CD8-positive, alpha-beta memory T cell (primary cell): ENCODE measurements around the gene EMP2. TPM values are rescaled to one million over a fixed set of nuclear protein-coding genes. Genes with fewer than 3 reads are reported as not detected.

Experiments used
- CTCF ChIA-PET: fragments of 350-600 bp; sonication (Branson Sonifier 250); formaldehyde crosslinking; loops from one replicate; lab custom pipeline; 2021; ENCODE audit warnings: antibody characterized with exemption; lab: Charles Lee
- POLR2A ChIA-PET: fragments of 350-600 bp; sonication (Branson Sonifier 250); formaldehyde crosslinking; loops from one replicate; lab custom pipeline; 2021; ENCODE audit warnings: antibody characterized with exemption; lab: Charles Lee
- DNase-seq, 5 donors: peaks; one replicate each; pipeline versions ENCODE4 v3.0.0 to v3.0.0-alpha.2; 2020 to 2022; ENCODE audit warnings: mixed read lengths in 1 of 5
- H3K27ac ChIP-seq: one replicate; pipeline ENCODE4 v1.7.0; 2013; ENCODE audit warnings: low read depth, mild to moderate bottlenecking, low read length, moderate library complexity
- H3K27me3 ChIP-seq: 2 replicates; pipeline ENCODE4 v1.7.0; 2013; ENCODE audit warnings: low read length, mild to moderate bottlenecking; ENCODE audit not compliant: insufficient read depth, poor library complexity, severe bottlenecking
- H3K36me3 ChIP-seq: 2 replicates; pipeline ENCODE4 v1.7.0; 2013; ENCODE audit warnings: mild to moderate bottlenecking, low read length, moderate library complexity; ENCODE audit not compliant: insufficient read depth
- H3K4me1 ChIP-seq: 2 replicates; pipeline ENCODE4 v1.7.0; 2013; ENCODE audit warnings: mild to moderate bottlenecking, low read length, moderate library complexity; ENCODE audit not compliant: insufficient read depth
- H3K4me3 ChIP-seq: 2 replicates; pipeline ENCODE4 v1.7.0; 2013; ENCODE audit warnings: mild to moderate bottlenecking, low read length
- H3K9me3 ChIP-seq: 2 replicates; pipeline ENCODE4 v1.7.0; 2013; ENCODE audit warnings: mild to moderate bottlenecking, low read length
- H3K27ac Mint-ChIP-seq, 8 donors: one replicate each; pipeline ENCODE4 v1.8.0; 2020 to 2021; ENCODE audit warnings: mixed read lengths in 8 of 8, mild to moderate bottlenecking in 6 of 8, inconsistent platforms in 3 of 8, moderate library complexity in 3 of 8
- H3K27me3 Mint-ChIP-seq, 2 donors: one replicate each; pipeline ENCODE4 v1.8.0; 2020 to 2021; ENCODE audit warnings: mixed read lengths in 2 of 2, mild to moderate bottlenecking in 1 of 2, moderate library complexity in 1 of 2
- H3K36me3 Mint-ChIP-seq, 3 donors: one replicate each; pipeline ENCODE4 v1.8.0; 2020 to 2021; ENCODE audit warnings: mixed read lengths in 3 of 3, inconsistent platforms in 1 of 3, mild to moderate bottlenecking in 1 of 3
- H3K4me1 Mint-ChIP-seq, 3 donors: one replicate each; pipeline ENCODE4 v1.8.0; 2020 to 2021; ENCODE audit warnings: mixed read lengths in 3 of 3, inconsistent platforms in 1 of 3, mild to moderate bottlenecking in 1 of 3
- H3K4me3 Mint-ChIP-seq, 7 donors: one replicate each; pipeline ENCODE4 v1.8.0; 2020 to 2021; ENCODE audit warnings: mixed read lengths in 7 of 7, mild to moderate bottlenecking in 6 of 7, moderate library complexity in 4 of 7, inconsistent platforms in 2 of 7
- H3K9me3 Mint-ChIP-seq, 5 donors: one replicate each; pipeline ENCODE4 v1.8.0; 2020 to 2022; ENCODE audit warnings: mixed read lengths in 5 of 5, mild to moderate bottlenecking in 3 of 5, moderate library complexity in 2 of 5, inconsistent platforms in 1 of 5
- polyA plus RNA-seq: library from polyadenylated mRNA; unstranded; fragments of 300-500 nt; fragmentation: Illumina TruSeq; gene quantifications from one replicate; pipeline ENCODE4 v1.2.3, GENCODE V29; 2021
- total RNA-seq, 2 experiments: library from RNA; stranded (reverse); gene quantifications; one replicate each; pipeline ENCODE4 v1.2.3, GENCODE V29; 2021

Gene EMP2
- total and polyA plus RNA-seq, 3 experiments from 2014 or later: not detected

DNA sequence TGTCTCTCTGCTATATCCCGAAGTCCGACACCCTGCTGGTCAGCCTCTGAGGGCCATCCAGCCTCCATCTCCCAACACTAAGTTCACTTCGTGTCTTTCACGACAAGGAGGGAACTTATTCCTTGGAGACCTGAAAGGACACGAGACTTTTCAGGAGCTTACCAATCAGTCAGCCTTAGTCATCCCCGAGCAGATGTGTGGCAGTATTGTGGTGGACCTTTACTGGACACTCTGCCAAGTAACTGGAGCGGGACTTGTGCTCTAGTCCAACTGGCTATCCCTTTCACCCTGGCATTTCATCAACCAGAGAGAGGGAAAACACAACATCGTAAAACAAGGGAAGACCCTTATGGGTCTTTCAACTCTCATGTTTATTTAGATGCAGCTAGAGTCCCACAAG, 87.1 kb downstream of the EMP2 start:
- H3K4me1 Mint-ChIP-seq: no peaks in the 10 kb centered on the region
- DNase-seq: no peak
- H3K9me3 Mint-ChIP-seq: peaks cover 12 to 31% (median 19%) of the 10 kb centered on the region in 5 donors
- Histone ChIP-seq H3K4me3 (no peak overlapping the region), H3K9me3 (no peaks in the 10 kb centered on the region), H3K27ac (no peak overlapping the region), H3K27me3 (no peaks in the 10 kb centered on the region), H3K36me3 (no peaks in the 10 kb centered on the region), H3K4me1 (no peaks in the 10 kb centered on the region)
- H3K4me3 Mint-ChIP-seq: no peak overlapping the region
- H3K27me3 Mint-ChIP-seq: peaks cover 0 to 4% of the 10 kb centered on the region in 2 donors
- CTCF ChIA-PET: interaction anchor here (0.8 to 1.1 kb wide), 2 partner anchors 8 to 16 kb away, joined by 3 read pairs; no protein-coding TSS in a partner anchor
- POLR2A ChIA-PET: no interaction called here
- H3K27ac Mint-ChIP-seq: no peak overlapping the region
- H3K36me3 Mint-ChIP-seq: peaks cover 0 to 32% (median 0%) of the 10 kb centered on the region in 3 donors

DNA sequence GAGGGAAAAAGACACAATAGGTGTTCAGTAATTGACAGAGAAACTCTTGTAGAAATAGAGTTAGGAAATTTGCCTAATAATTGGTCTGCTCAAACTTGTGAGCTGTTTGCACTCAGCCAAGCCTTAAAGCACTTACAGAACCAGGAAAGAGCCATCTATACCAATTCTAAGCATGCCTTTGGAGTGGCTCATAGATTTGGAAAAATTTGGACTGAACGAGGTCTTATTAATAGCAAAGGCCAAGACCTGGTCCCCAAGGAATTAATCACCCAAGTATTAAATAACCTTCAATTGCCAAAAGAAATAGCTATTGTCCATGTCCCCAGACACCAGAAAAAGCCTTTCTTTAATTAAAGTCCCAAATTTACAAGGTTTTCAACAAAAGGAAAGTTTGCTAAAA, 90.3 kb downstream of the EMP2 start:
- Histone ChIP-seq H3K36me3 (no peaks in the 10 kb centered on the region), H3K4me3 (no peak overlapping the region), H3K27ac (no peak overlapping the region), H3K4me1 (no peaks in the 10 kb centered on the region), H3K27me3 (no peaks in the 10 kb centered on the region), H3K9me3 (peaks cover 13% of the 10 kb centered on the region)
- DNase-seq: no peak
- no peak overlapping the region for H3K27ac Mint-ChIP-seq
- peaks cover 13 to 40% (median 23%) of the 10 kb centered on the region in 5 donors for H3K9me3 Mint-ChIP-seq
- H3K36me3 Mint-ChIP-seq: peaks cover 0 to 27% (median 0%) of the 10 kb centered on the region in 3 donors
- H3K27me3 Mint-ChIP-seq: no peaks in the 10 kb centered on the region
- no peak overlapping the region for H3K4me3 Mint-ChIP-seq
- ChIA-PET CTCF (no interaction called here), POLR2A (no interaction called here)
- H3K4me1 Mint-ChIP-seq: no peaks in the 10 kb centered on the region

DNA sequence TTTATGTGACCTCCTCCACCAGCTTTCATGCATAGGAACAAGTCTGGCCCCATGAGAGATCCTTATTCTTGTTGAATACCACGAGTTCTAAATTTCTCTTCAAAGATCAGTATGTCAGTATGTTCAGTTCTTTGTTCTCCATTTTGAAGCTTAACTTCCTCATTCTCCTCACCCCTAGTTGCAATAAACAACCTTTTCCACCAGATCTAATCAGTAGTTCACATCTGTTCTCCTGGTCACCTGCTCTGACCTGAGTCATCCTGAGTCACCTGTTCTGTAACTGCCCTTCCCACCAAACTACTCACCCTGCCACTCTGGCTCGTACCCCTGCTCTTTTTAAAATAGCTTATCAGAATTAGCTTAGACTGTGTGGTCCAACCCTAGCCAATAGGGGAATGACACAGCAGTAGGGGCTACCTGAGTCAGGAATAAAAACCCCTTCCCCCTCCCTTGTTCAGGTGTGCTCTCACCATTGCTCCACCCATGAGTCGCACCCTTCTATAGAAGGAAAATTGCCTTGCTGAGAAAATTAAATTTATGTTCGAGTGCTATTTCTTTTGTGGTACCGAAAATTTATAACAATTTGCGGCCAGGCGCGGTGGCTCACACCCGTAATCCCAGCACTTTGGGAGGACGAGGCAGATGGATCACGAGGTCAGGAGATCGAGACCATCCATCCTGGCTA, 94.6 kb downstream of the EMP2 start:
- DNase-seq: no peak
- ChIA-PET CTCF (interaction anchor here (0.9 to 1.4 kb wide), 2 partner anchors 8 to 18 kb away, joined by 3 read pairs; no protein-coding TSS in a partner anchor), POLR2A (interaction anchor here (1.0 kb wide), 1 partner anchor 12 kb away, joined by 3 read pairs; no protein-coding TSS in a partner anchor)
- H3K4me3 Mint-ChIP-seq: no peak overlapping the region
- peaks cover 13% of the 10 kb centered on the region for H3K9me3 ChIP-seq
- peaks cover 17 to 39% (median 23%) of the 10 kb centered on the region in 3 donors for H3K36me3 Mint-ChIP-seq
- H3K27me3 Mint-ChIP-seq: no peaks in the 10 kb centered on the region
- H3K27ac Mint-ChIP-seq: no peak overlapping the region
- H3K4me1 Mint-ChIP-seq: no peaks in the 10 kb centered on the region
- peak overlapping the region; percentile 39 for H3K27ac ChIP-seq
- H3K27me3 ChIP-seq: no peaks in the 10 kb centered on the region
- H3K4me3 ChIP-seq: no peak overlapping the region
- H3K9me3 Mint-ChIP-seq: peaks cover 6 to 57% (median 36%) of the 10 kb centered on the region in 5 donors
- H3K4me1 ChIP-seq: no peaks in the 10 kb centered on the region
- H3K36me3 ChIP-seq: no peaks in the 10 kb centered on the region

DNA sequence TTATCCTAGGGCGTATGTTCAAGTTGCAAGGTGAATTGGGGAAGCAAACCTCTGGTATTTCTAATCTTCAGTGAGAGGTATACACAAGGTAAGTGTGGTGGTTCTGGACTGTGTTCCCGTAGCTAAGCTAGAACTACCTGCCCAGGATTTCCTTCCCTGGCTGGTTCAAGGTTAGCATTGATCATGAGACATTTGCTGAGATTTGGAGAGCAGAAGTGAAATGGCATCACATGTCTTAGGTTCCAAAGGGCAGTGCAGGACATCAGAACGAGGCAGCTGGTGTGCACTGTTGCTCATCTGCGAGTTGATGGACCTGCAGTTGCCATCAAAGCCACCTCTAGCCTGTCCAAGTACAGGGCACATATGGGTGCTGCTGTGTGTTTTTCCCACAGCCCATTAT, 95.2 kb downstream of the EMP2 start:
- H3K4me1 ChIP-seq: no peaks in the 10 kb centered on the region
- H3K27ac Mint-ChIP-seq: no peak overlapping the region
- H3K27ac ChIP-seq: peak overlapping the region; percentile 7
- no peaks in the 10 kb centered on the region for H3K36me3 ChIP-seq
- no peaks in the 10 kb centered on the region for H3K27me3 ChIP-seq
- POLR2A ChIA-PET: interaction anchor here (1.0 kb wide), 1 partner anchor 12 kb away, joined by 3 read pairs; no protein-coding TSS in a partner anchor
- H3K27me3 Mint-ChIP-seq: no peaks in the 10 kb centered on the region
- H3K4me3 Mint-ChIP-seq: no peak overlapping the region
- H3K4me3 ChIP-seq: no peak overlapping the region
- H3K4me1 Mint-ChIP-seq: peaks cover 0 to 2% (median 0%) of the 10 kb centered on the region in 3 donors
- peaks cover 6 to 63% (median 39%) of the 10 kb centered on the region in 5 donors for H3K9me3 Mint-ChIP-seq
- CTCF ChIA-PET: interaction anchor here (0.5 to 1.4 kb wide), 3 partner anchors 8 to 19 kb away, joined by 3 read pairs; no protein-coding TSS in a partner anchor
- peaks cover 13% of the 10 kb centered on the region for H3K9me3 ChIP-seq
- peaks cover 20 to 43% (median 30%) of the 10 kb centered on the region in 3 donors for H3K36me3 Mint-ChIP-seq
- no peak for DNase-seq

DNA sequence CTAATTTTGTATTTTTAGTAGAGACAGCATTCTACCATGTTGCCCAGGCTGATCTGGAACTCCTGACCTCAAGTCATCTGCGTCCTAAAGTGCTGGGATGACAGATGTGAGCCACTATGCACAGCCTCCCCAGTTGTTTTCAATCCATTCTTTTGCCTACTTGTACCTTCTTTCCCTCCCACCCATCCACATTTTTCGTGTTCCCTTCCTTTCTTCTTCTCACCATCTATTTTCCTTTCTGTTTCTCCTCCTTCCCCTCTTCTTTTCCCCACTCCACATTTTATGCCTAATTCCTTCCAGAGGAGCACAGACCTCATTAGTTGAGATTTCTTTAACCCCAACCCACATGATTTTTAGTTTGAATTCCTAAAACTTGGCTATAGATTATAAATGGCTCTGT, 100.2 kb downstream of the EMP2 start:
- H3K4me1 ChIP-seq: no peaks in the 10 kb centered on the region
- H3K4me1 Mint-ChIP-seq: peaks cover 0 to 2% (median 0%) of the 10 kb centered on the region in 3 donors
- peaks cover 6 to 65% (median 38%) of the 10 kb centered on the region in 5 donors for H3K9me3 Mint-ChIP-seq
- ChIA-PET POLR2A (no interaction called here), CTCF (no interaction called here)
- no peaks in the 10 kb centered on the region for H3K36me3 ChIP-seq
- no peaks in the 10 kb centered on the region for H3K9me3 ChIP-seq
- no peak overlapping the region for H3K4me3 Mint-ChIP-seq
- no peak overlapping the region for H3K27ac ChIP-seq
- peak overlapping the region in 1 of 8 donors; percentile 40 for H3K27ac Mint-ChIP-seq
- peaks cover 32 to 62% (median 47%) of the 10 kb centered on the region in 3 donors for H3K36me3 Mint-ChIP-seq
- no peak overlapping the region for H3K4me3 ChIP-seq
- no peaks in the 10 kb centered on the region for H3K27me3 Mint-ChIP-seq
- no peaks in the 10 kb centered on the region for H3K27me3 ChIP-seq
- no peak for DNase-seq

Other genes with a start within 250 kb of the EMP2 start
- 10 to 100 TPM; 12.4 to 14.3 TPM for gene ATF7IP2, start 194.5 kb downstream of the EMP2 start, total RNA-seq
- 119 TPM for gene ATF7IP2, start 194.5 kb downstream of the EMP2 start, polyA plus RNA-seq
- gene TEKT5, start 114.3 kb upstream of the EMP2 start, total RNA-seq: not detected
- gene TEKT5, start 114.3 kb upstream of the EMP2 start, polyA plus RNA-seq: not detected
- gene NUBP1, start 163.2 kb upstream of the EMP2 start, total RNA-seq: 10 to 100 TPM; 41.3 to 43.5 TPM
- gene NUBP1, start 163.2 kb upstream of the EMP2 start, polyA plus RNA-seq: 30.9 TPM
- not detected for gene TVP23A, start 238.2 kb upstream of the EMP2 start, total RNA-seq
- gene TVP23A, start 238.2 kb upstream of the EMP2 start, polyA plus RNA-seq: 0.26 TPM